ENCODE results near the gene SCN11A. TPM values are rescaled to one million over a fixed set of nuclear protein-coding genes. Genes with fewer than 3 reads are reported as not detected.
"Not testable (repeated sequence)": the region's sequence is repeated elsewhere in the genome, so short reads cannot be mapped to it uniquely, and the experiment has no call there.

SCN11A gene
- total RNA-seq, 2 experiments from 2014 or later, result not detected

GRCh38 chr3:39062180-39062579 lies 10.4 kb upstream of the SCN11A start:
- Mint-ChIP-seq H3K27ac (no peak overlapping the region), H3K9me3 (peaks cover 2% of the 10 kb centered on the region)
- CTCF ChIA-PET, result interaction anchor here (2.0 kb wide), 1 partner anchor 226 kb away, joined by 4 read pairs; no protein-coding TSS in a partner anchor

GRCh38 chr3:39061228-39061627 lies 9.5 kb upstream of the SCN11A start:
- intact Hi-C loops (cut with micrococcal nuclease); CTCF ChIA-PET; H3K27ac Mint-ChIP-seq; H3K4me3 Mint-ChIP-seq; ATAC-seq; H3K27me3 Mint-ChIP-seq; POLR2A ChIA-PET; DNase-seq; H3K9me3 Mint-ChIP-seq: not testable (repeated sequence)
- peaks cover 45% of the 10 kb centered on the region for H3K4me1 Mint-ChIP-seq (ENCODE audit: low read depth)
- H3K36me3 Mint-ChIP-seq (ENCODE audit: low read depth), result peaks cover 20% of the 10 kb centered on the region

More at GRCh38 chr3:39062180-39062579, 10.4 kb upstream of the SCN11A start:
- POLR2A ChIA-PET, result interaction anchor here (1.1 kb wide), 1 partner anchor 10 kb away, joined by 3 read pairs; no protein-coding TSS in a partner anchor
- Mint-ChIP-seq H3K36me3 (ENCODE audit: low read depth) (peaks cover 20% of the 10 kb centered on the region), H3K4me3 (no peak overlapping the region), H3K27me3 (no peaks in the 10 kb centered on the region), H3K4me1 (ENCODE audit: low read depth) (peaks cover 35% of the 10 kb centered on the region)
- ATAC-seq, result no peak
- TF ChIP-seq CTCF (IDR thresholded peaks at IDR 0.05), result no peak
- intact Hi-C loops (cut with micrococcal nuclease), result no loop called here
- no peak for DNase-seq

- no peak for ATAC-seq
- intact Hi-C loops (cut with micrococcal nuclease), result no loop called here
- no peak overlapping the region for H3K4me3 Mint-ChIP-seq
- ChIA-PET CTCF (interaction anchor here (1.4 kb wide), 1 partner anchor 9 kb away, joined by 3 read pairs; no protein-coding TSS in a partner anchor), POLR2A (interaction anchor here (1.2 kb wide), 1 partner anchor 9 kb away, joined by 3 read pairs; no protein-coding TSS in a partner anchor)
- peaks cover 57% of the 10 kb centered on the region for H3K4me1 Mint-ChIP-seq (ENCODE audit: low read depth)
- H3K27ac Mint-ChIP-seq, result peak overlapping the region; percentile 38
- H3K27me3 Mint-ChIP-seq, result no peaks in the 10 kb centered on the region
- no peak for TF ChIP-seq CTCF (IDR thresholded peaks at IDR 0.05)
- DNase-seq, result no peak
- peaks cover 2% of the 10 kb centered on the region for H3K9me3 Mint-ChIP-seq
- H3K36me3 Mint-ChIP-seq (ENCODE audit: low read depth), result peaks cover 4% of the 10 kb centered on the region
These were observed 4.4 kb upstream of the SCN11A start for GRCh38 chr3:39056151-39056550.

- POLR2A ChIA-PET, result no interaction called here
- no peak for ATAC-seq
- H3K4me3 Mint-ChIP-seq, result no peak overlapping the region
- no peak for TF ChIP-seq CTCF (IDR thresholded peaks at IDR 0.05)
- peaks cover 57% of the 10 kb centered on the region for H3K4me1 Mint-ChIP-seq (ENCODE audit: low read depth)
- CTCF ChIA-PET, result interaction anchor here (1.3 kb wide), 1 partner anchor 12 kb away, joined by 3 read pairs; no protein-coding TSS in a partner anchor
- H3K36me3 Mint-ChIP-seq (ENCODE audit: low read depth), result peaks cover 1% of the 10 kb centered on the region
- no peaks in the 10 kb centered on the region for H3K27me3 Mint-ChIP-seq
- H3K9me3 Mint-ChIP-seq, result no peaks in the 10 kb centered on the region
- intact Hi-C loops (cut with micrococcal nuclease), result no loop called here
- H3K27ac Mint-ChIP-seq, result no peak overlapping the region
- no peak for DNase-seq
These were observed 2.0 kb upstream of the SCN11A start for GRCh38 chr3:39053696-39054095.

GRCh38 chr3:39052583-39052982 lies 839 bp upstream of the SCN11A start:
- CTCF ChIA-PET, result no interaction called here
- peak overlapping the region; percentile 99 for H3K27ac Mint-ChIP-seq
- H3K4me3 Mint-ChIP-seq, result peak overlapping the region; percentile 87
- no peaks in the 10 kb centered on the region for H3K9me3 Mint-ChIP-seq
- intact Hi-C loops (cut with micrococcal nuclease), result no loop called here
- peaks cover 54% of the 10 kb centered on the region for H3K4me1 Mint-ChIP-seq (ENCODE audit: low read depth)
- DNase-seq, result peak; percentile 31
- H3K36me3 Mint-ChIP-seq (ENCODE audit: low read depth), result no peaks in the 10 kb centered on the region
- TF ChIP-seq CTCF (IDR thresholded peaks at IDR 0.05), result no peak
- H3K27me3 Mint-ChIP-seq, result no peaks in the 10 kb centered on the region
- POLR2A ChIA-PET, result interaction anchor here (1.0 kb wide), 1 partner anchor 10 kb away, joined by 3 read pairs; no protein-coding TSS in a partner anchor
- no peak for ATAC-seq

Data from activated CD8-positive, alpha-beta T cell treated with anti-CD3 and anti-CD28 coated beads for 36 hours (primary cell).